Bronchial epithelial cell (primary cell): ENCODE measurements around the gene AGBL1. TPM values are rescaled to one million over a fixed set of nuclear protein-coding genes. Genes with fewer than 3 reads are reported as not detected.

ENCODE experiments used
- DNase-seq: peaks from one replicate; pipeline ENCODE4 v3.0.0-alpha.2; 2010; ENCODE audit warnings: low read depth
- FAIRE-seq: peaks from 2 replicates; lab custom pipeline; 2011; peaks lifted over from hg19 to GRCh38; lab: Jason Lieb, UNC
- H3K27me3 ChIP-seq: 2 replicates; pipeline ENCODE4 v1.5.1; 2011; ENCODE audit warnings: low read length; ENCODE audit not compliant: control insufficient read depth, insufficient read depth
- H3K36me3 ChIP-seq: 2 replicates; pipeline ENCODE4 v1.5.1; 2011; ENCODE audit warnings: low read length; ENCODE audit not compliant: control insufficient read depth, insufficient read depth
- H3K4me3 ChIP-seq: 2 replicates; pipeline ENCODE4 v1.5.1; 2011; ENCODE audit warnings: mild to moderate bottlenecking, low read depth, low read length, control low read depth
- total RNA-seq: library from RNA; depleted of rRNA; stranded (reverse); fragments of >200 nt; gene quantifications from 2 replicates; pipeline ENCODE4 v1.2.1, GENCODE V29; 2014
- TF ChIP-seq, protein P1 (sequence below): IDR thresholded peaks from 2 replicates; pipeline ENCODE4 v1.5.1; 2011; ENCODE audit warnings: mild to moderate bottlenecking, moderate library complexity, low read length, control low read depth, inconsistent platforms; ENCODE audit not compliant: insufficient read depth, severe bottlenecking

AGBL1 gene
- total RNA-seq, 1 donor from 2014 or later: not detected

DNA sequence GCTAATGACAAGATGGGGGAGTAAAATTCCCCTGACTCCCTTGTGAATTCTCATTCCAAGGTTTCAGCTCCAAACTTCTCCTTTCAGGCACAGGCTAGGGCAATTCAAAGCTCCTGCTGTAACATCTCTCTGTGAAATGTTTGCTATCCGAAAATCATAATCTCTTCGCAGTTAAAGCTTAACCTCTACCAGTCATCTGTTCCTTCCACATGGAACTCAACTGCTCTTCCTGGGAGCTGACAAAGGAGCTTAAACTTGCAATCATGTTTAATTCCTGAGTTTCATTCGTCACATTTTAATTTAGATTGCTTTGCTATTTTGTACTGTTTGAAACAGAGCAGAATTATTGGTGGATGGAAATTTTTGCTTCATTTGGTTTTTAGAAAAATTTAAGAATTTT, 328.6 kb downstream of the AGBL1 start:
- Histone ChIP-seq H3K4me3 (no peak overlapping the region), H3K36me3 (no peaks in the 10 kb centered on the region), H3K27me3 (no peaks in the 10 kb centered on the region)
- TF ChIP-seq, protein P1, sequence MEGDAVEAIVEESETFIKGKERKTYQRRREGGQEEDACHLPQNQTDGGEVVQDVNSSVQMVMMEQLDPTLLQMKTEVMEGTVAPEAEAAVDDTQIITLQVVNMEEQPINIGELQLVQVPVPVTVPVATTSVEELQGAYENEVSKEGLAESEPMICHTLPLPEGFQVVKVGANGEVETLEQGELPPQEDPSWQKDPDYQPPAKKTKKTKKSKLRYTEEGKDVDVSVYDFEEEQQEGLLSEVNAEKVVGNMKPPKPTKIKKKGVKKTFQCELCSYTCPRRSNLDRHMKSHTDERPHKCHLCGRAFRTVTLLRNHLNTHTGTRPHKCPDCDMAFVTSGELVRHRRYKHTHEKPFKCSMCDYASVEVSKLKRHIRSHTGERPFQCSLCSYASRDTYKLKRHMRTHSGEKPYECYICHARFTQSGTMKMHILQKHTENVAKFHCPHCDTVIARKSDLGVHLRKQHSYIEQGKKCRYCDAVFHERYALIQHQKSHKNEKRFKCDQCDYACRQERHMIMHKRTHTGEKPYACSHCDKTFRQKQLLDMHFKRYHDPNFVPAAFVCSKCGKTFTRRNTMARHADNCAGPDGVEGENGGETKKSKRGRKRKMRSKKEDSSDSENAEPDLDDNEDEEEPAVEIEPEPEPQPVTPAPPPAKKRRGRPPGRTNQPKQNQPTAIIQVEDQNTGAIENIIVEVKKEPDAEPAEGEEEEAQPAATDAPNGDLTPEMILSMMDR: no peak
- no peak for FAIRE-seq
- no peak for DNase-seq

GRCh38 chr15:86411916-86412315, 332.2 kb downstream of the AGBL1 start:
- TF ChIP-seq, protein P1: no peak
- Histone ChIP-seq H3K27me3 (no peaks in the 10 kb centered on the region), H3K36me3 (no peaks in the 10 kb centered on the region), H3K4me3 (no peak overlapping the region)
- no peak for FAIRE-seq
- DNase-seq: no peak

GRCh38 chr15:86413191-86413590, 333.5 kb downstream of the AGBL1 start:
- TF ChIP-seq, protein P1: no peak
- FAIRE-seq: no peak
- H3K27me3 ChIP-seq: no peaks in the 10 kb centered on the region
- DNase-seq: no peak
- H3K36me3 ChIP-seq: no peaks in the 10 kb centered on the region
- H3K4me3 ChIP-seq: no peak overlapping the region

GRCh38 chr15:86425746-86426145, 346.1 kb downstream of the AGBL1 start:
- Histone ChIP-seq H3K36me3 (no peaks in the 10 kb centered on the region), H3K4me3 (no peak overlapping the region), H3K27me3 (no peaks in the 10 kb centered on the region)
- TF ChIP-seq, protein P1: no peak
- FAIRE-seq (no peak), DNase-seq (no peak)

GRCh38 chr15:86432861-86433260, 353.2 kb downstream of the AGBL1 start:
- FAIRE-seq: no peak
- H3K27me3 ChIP-seq: no peaks in the 10 kb centered on the region
- peak; percentile 47 for DNase-seq
- TF ChIP-seq, protein P1: no peak
- no peak overlapping the region for H3K4me3 ChIP-seq
- no peaks in the 10 kb centered on the region for H3K36me3 ChIP-seq

GRCh38 chr15:86433983-86434382, 354.3 kb downstream of the AGBL1 start:
- FAIRE-seq (no peak), DNase-seq (no peak)
- TF ChIP-seq, protein P1: no peak
- Histone ChIP-seq H3K27me3 (no peaks in the 10 kb centered on the region), H3K36me3 (no peaks in the 10 kb centered on the region), H3K4me3 (no peak overlapping the region)
